Measurements from ENCODE around the gene MED25.

The MED25 gene

DNA sequence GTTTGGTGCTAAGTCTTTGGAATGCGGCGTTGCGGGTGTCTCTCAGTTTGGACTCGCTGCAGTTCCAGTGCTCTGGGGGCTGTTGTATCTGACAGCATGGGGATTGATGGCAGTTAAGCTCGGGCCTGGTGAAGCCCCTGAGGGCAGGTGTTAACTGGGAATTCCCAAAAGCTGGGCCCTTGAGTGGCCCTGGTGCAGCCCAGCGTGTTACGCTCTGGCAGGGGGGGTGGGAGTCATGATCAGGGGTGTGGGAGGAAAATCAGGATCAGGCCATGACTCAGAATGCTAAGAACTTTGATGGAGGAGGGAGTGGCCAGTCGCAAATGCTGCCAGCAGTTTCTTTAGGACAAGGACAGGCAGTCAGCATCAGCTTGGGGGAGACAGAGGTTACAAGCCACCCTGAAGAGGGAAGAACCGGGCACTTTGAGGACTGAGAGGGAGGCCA is 31.7 kb upstream of the MED25 start:
- ATAC-seq (replicated peaks; ENCODE audit: extremely low read depth, poor library complexity, severe bottlenecking) = no peak
- no peak for DNase-seq (ENCODE audit: low spot score in 2 of 2)

DNA sequence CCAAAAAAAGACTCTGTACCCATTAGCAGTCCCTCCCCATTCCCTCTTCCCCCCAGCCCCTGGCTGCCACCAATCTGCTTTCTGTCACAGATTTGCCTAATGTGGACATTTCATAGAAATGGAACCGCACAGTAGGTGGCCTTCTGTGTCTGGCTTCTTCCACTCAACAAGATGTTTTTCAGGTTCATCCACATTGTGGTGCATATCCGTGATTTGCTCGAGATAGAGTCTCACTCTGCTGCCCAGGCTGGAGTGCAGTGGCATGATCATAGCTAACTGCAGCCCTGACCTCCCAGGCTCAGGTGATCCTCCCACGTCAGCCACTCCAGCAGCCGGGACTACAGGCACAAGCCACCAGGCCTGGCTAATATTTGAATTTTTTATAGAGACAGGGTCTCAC is 30.3 kb upstream of the MED25 start:
- Mint-ChIP-seq H3K27ac (ENCODE audit: low read depth) (peak overlapping the region; percentile 73), H3K36me3 (ENCODE audit: insufficient read depth) (peaks cover 25% of the 10 kb centered on the region)
- no peak for DNase-seq (ENCODE audit: low spot score in 2 of 2)

More for the DNA sequence above, 31.7 kb upstream of the MED25 start:
- no peaks in the 10 kb centered on the region for H3K27me3 Mint-ChIP-seq
- H3K27ac Mint-ChIP-seq (ENCODE audit: low read depth) = peak overlapping the region; percentile 67
- peaks cover 21% of the 10 kb centered on the region for H3K4me1 Mint-ChIP-seq
- H3K4me3 Mint-ChIP-seq = no peak overlapping the region
- H3K36me3 Mint-ChIP-seq (ENCODE audit: insufficient read depth) = peaks cover 15% of the 10 kb centered on the region
- H3K9me3 Mint-ChIP-seq = no peaks in the 10 kb centered on the region

GRCh38 chr19:49788857-49789256 is 29.2 kb upstream of the MED25 start:
- H3K27ac Mint-ChIP-seq (ENCODE audit: low read depth) = peak overlapping the region; percentile 73
- H3K9me3 Mint-ChIP-seq = no peaks in the 10 kb centered on the region
- no peak for ATAC-seq (replicated peaks; ENCODE audit: extremely low read depth, poor library complexity, severe bottlenecking)

More for the DNA sequence above, 30.3 kb upstream of the MED25 start:
- peaks cover 21% of the 10 kb centered on the region for H3K4me1 Mint-ChIP-seq
- H3K27me3 Mint-ChIP-seq = no peaks in the 10 kb centered on the region
- no peaks in the 10 kb centered on the region for H3K9me3 Mint-ChIP-seq
- no peak for ATAC-seq (replicated peaks; ENCODE audit: extremely low read depth, poor library complexity, severe bottlenecking)
- H3K4me3 Mint-ChIP-seq = no peak overlapping the region

GRCh38 chr19:49790866-49791265 is 27.2 kb upstream of the MED25 start:
- no peak overlapping the region for H3K4me3 Mint-ChIP-seq
- no peaks in the 10 kb centered on the region for H3K9me3 Mint-ChIP-seq
- no peak overlapping the region for H3K27ac Mint-ChIP-seq (ENCODE audit: low read depth)
- ATAC-seq (replicated peaks; ENCODE audit: extremely low read depth, poor library complexity, severe bottlenecking) (no peak), DNase-seq (ENCODE audit: low spot score in 2 of 2) (no peak)
- H3K27me3 Mint-ChIP-seq = no peaks in the 10 kb centered on the region
- peaks cover 12% of the 10 kb centered on the region for H3K4me1 Mint-ChIP-seq
- peaks cover 38% of the 10 kb centered on the region for H3K36me3 Mint-ChIP-seq (ENCODE audit: insufficient read depth)

More at GRCh38 chr19:49788857-49789256, 29.2 kb upstream of the MED25 start:
- H3K36me3 Mint-ChIP-seq (ENCODE audit: insufficient read depth) = peaks cover 28% of the 10 kb centered on the region
- no peak for DNase-seq (ENCODE audit: low spot score in 2 of 2)
- no peak overlapping the region for H3K4me3 Mint-ChIP-seq
- H3K27me3 Mint-ChIP-seq = no peaks in the 10 kb centered on the region
- peaks cover 21% of the 10 kb centered on the region for H3K4me1 Mint-ChIP-seq

GRCh38 chr19:49791776-49792445 is 26.2 kb upstream of the MED25 start:
- DNase-seq (ENCODE audit: low spot score in 2 of 2) (no peak), ATAC-seq (replicated peaks; ENCODE audit: extremely low read depth, poor library complexity, severe bottlenecking) (no peak)
- H3K27ac Mint-ChIP-seq (ENCODE audit: low read depth) = no peak overlapping the region
- H3K36me3 Mint-ChIP-seq (ENCODE audit: insufficient read depth) = peaks cover 41% of the 10 kb centered on the region
- no peak overlapping the region for H3K4me3 Mint-ChIP-seq
- no peaks in the 10 kb centered on the region for H3K9me3 Mint-ChIP-seq
- H3K27me3 Mint-ChIP-seq = no peaks in the 10 kb centered on the region
- H3K4me1 Mint-ChIP-seq = peaks cover 5% of the 10 kb centered on the region

GRCh38 chr19:49792829-49793560 is 25.1 kb upstream of the MED25 start:
- no peak for DNase-seq (ENCODE audit: low spot score in 2 of 2)
- H3K36me3 Mint-ChIP-seq (ENCODE audit: insufficient read depth) = peaks cover 39% of the 10 kb centered on the region
- peak overlapping the region; percentile 62 for H3K27ac Mint-ChIP-seq (ENCODE audit: low read depth)
- H3K9me3 Mint-ChIP-seq = no peaks in the 10 kb centered on the region
- H3K4me1 Mint-ChIP-seq = peaks cover 5% of the 10 kb centered on the region
- H3K27me3 Mint-ChIP-seq = no peaks in the 10 kb centered on the region
- no peak overlapping the region for H3K4me3 Mint-ChIP-seq
- ATAC-seq (replicated peaks; ENCODE audit: extremely low read depth, poor library complexity, severe bottlenecking) = no peak

GRCh38 chr19:49793561-49793840 is 24.6 kb upstream of the MED25 start:
- DNase-seq (ENCODE audit: low spot score in 2 of 2) = no peak
- no peak for ATAC-seq (replicated peaks; ENCODE audit: extremely low read depth, poor library complexity, severe bottlenecking)
- Mint-ChIP-seq H3K4me3 (no peak overlapping the region), H3K27ac (ENCODE audit: low read depth) (peak overlapping the region; percentile 62), H3K9me3 (no peaks in the 10 kb centered on the region), H3K27me3 (no peaks in the 10 kb centered on the region), H3K4me1 (peaks cover under 1% of the 10 kb centered on the region), H3K36me3 (ENCODE audit: insufficient read depth) (peaks cover 43% of the 10 kb centered on the region)

DNA sequence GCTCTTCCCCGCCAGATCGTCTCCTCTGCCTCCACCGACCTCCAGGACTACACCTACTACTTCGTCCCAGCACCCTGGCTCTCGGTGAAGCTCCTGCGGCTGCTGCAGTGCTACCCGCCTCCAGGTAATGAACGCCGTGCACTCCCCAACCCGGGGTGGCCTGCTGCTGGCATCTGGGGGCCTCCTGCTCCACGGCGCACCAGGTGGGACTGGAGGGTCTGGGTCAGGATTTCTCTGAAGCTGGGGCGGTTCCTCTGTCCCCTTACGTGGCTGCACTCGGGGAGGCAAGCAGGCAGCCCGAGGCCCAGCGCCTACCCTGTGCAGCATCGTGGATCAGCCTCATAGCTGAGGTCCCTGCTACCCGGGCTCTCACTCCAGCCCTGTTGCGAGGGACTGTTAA is 22.5 kb upstream of the MED25 start:
- Mint-ChIP-seq H3K4me1 (no peaks in the 10 kb centered on the region), H3K27me3 (no peaks in the 10 kb centered on the region), H3K27ac (ENCODE audit: low read depth) (no peak overlapping the region), H3K36me3 (ENCODE audit: insufficient read depth) (peaks cover 52% of the 10 kb centered on the region), H3K9me3 (no peaks in the 10 kb centered on the region), H3K4me3 (no peak overlapping the region)
- DNase-seq (ENCODE audit: low spot score in 2 of 2) (no peak), ATAC-seq (replicated peaks; ENCODE audit: extremely low read depth, poor library complexity, severe bottlenecking) (no peak)

DNA sequence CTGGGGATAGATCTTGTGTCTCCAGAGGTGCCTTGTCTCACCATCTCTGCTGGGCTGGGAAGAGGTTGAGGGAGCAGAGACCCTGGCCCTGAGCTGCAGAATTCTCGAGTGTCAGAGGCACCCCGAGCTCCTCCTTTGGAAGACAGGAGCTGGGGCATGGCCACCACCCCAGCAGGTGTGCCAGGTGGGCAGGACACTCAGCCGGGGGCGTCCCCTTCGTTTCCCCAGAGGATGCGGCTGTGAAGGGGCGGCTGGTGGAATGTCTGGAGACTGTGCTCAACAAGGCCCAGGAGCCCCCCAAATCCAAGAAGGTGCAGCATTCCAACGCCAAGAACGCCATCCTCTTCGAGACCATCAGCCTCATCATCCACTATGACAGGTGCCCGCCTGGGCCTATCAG is 19.5 kb upstream of the MED25 start:
- Mint-ChIP-seq H3K27me3 (no peaks in the 10 kb centered on the region), H3K4me3 (no peak overlapping the region), H3K4me1 (no peaks in the 10 kb centered on the region), H3K36me3 (ENCODE audit: insufficient read depth) (peaks cover 40% of the 10 kb centered on the region), H3K27ac (ENCODE audit: low read depth) (no peak overlapping the region), H3K9me3 (no peaks in the 10 kb centered on the region)
- DNase-seq (ENCODE audit: low spot score in 2 of 2) (no peak), ATAC-seq (replicated peaks; ENCODE audit: extremely low read depth, poor library complexity, severe bottlenecking) (no peak)

DNA sequence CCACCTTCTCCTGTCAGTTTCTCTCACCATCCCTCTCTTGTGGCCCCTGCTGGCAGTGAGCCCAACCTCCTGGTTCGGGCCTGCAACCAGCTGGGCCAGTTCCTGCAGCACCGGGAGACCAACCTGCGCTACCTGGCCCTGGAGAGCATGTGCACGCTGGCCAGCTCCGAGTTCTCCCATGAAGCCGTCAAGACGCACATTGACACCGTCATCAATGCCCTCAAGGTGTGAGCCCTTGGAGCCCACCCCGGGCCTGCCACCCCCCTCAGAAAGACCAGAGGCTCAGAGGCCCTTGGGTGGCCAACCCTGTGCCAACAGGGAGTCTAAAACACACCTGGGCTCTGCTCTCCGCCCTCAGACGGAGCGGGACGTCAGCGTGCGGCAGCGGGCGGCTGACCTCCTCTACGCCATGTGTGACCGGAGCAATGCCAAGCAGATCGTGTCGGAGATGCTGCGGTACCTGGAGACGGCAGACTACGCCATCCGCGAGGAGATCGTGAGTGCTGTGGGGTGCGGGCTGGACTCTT is 18.8 kb upstream of the MED25 start:
- no peaks in the 10 kb centered on the region for H3K9me3 Mint-ChIP-seq
- ATAC-seq (replicated peaks; ENCODE audit: extremely low read depth, poor library complexity, severe bottlenecking) (no peak), DNase-seq (ENCODE audit: low spot score in 2 of 2) (no peak)
- H3K27ac Mint-ChIP-seq (ENCODE audit: low read depth) = no peak overlapping the region
- no peaks in the 10 kb centered on the region for H3K4me1 Mint-ChIP-seq
- no peaks in the 10 kb centered on the region for H3K27me3 Mint-ChIP-seq
- peaks cover 40% of the 10 kb centered on the region for H3K36me3 Mint-ChIP-seq (ENCODE audit: insufficient read depth)
- H3K4me3 Mint-ChIP-seq = no peak overlapping the region

DNA sequence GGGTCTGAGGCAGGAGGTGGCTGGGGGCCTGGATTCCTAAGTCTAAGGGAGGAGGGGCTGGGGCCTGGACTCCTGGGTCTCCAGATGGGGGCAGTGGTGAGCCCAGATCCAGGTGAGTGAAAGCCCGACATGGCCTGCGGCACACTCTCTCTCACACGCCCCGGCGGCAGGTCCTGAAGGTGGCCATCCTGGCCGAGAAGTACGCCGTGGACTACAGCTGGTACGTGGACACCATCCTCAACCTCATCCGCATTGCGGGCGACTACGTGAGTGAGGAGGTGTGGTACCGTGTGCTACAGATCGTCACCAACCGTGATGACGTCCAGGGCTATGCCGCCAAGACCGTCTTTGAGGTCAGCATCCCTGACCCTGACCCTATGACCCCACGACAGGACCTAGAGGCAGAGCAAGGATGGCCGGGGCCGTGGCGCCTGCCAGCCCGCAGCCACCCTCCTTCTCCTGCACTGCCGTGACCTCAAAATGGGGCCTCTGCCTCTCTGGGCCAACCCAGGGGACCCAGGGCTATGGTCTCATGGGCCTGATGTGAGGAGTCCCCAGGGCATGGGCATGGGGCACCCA is 18.2 kb upstream of the MED25 start:
- no peak for ATAC-seq (replicated peaks; ENCODE audit: extremely low read depth, poor library complexity, severe bottlenecking)
- H3K4me3 Mint-ChIP-seq = no peak overlapping the region

GRCh38 chr19:49800771-49801170 is 17.3 kb upstream of the MED25 start:
- Mint-ChIP-seq H3K9me3 (no peaks in the 10 kb centered on the region), H3K27ac (ENCODE audit: low read depth) (no peak overlapping the region), H3K4me1 (no peaks in the 10 kb centered on the region), H3K27me3 (no peaks in the 10 kb centered on the region), H3K36me3 (ENCODE audit: insufficient read depth) (peaks cover 34% of the 10 kb centered on the region), H3K4me3 (no peak overlapping the region)
- DNase-seq (ENCODE audit: low spot score in 2 of 2) = no peak
- ATAC-seq (replicated peaks; ENCODE audit: extremely low read depth, poor library complexity, severe bottlenecking) = no peak

More for the DNA sequence above, 18.2 kb upstream of the MED25 start:
- Mint-ChIP-seq H3K36me3 (ENCODE audit: insufficient read depth) (peaks cover 39% of the 10 kb centered on the region), H3K27ac (ENCODE audit: low read depth) (no peak overlapping the region), H3K4me1 (no peaks in the 10 kb centered on the region), H3K27me3 (no peaks in the 10 kb centered on the region), H3K9me3 (no peaks in the 10 kb centered on the region)
- DNase-seq (ENCODE audit: low spot score in 2 of 2) = no peak
